HG02973 (cell line): ENCODE data around the gene TCEAL1.
"Not testable (repeated sequence)": the region's sequence is repeated elsewhere in the genome, so short reads cannot be mapped to it uniquely, and the experiment has no call there.

Source experiments
- ATAC-seq: cut with Tn5 transposase; IDR thresholded peaks from one replicate; pipeline ENCODE4 v1.9.1; 2021; ENCODE audit warnings: moderate library complexity; ENCODE audit not compliant: unreplicated experiment

TCEAL1 gene

DNA sequence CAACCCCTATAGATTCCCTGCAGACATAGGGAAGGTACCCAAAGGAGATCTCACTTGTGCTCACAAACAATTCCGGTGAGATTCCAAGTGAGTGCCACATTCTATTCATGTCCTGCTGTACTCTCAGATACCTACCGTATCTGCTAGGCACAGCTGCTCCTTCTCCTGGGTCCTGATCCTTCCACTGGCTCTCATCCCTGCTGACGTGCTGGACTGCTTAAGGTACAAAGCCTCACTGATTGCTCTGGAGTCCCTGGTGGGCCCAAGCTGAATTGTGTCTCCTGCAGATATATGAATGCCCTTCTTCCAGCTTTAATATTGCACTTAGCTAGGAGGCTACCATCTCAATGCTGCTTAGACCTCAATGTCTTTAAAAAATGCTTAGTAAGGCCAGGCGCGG is 2.4 kb downstream of the TCEAL1 start:
- ATAC-seq, result no peak

DNA sequence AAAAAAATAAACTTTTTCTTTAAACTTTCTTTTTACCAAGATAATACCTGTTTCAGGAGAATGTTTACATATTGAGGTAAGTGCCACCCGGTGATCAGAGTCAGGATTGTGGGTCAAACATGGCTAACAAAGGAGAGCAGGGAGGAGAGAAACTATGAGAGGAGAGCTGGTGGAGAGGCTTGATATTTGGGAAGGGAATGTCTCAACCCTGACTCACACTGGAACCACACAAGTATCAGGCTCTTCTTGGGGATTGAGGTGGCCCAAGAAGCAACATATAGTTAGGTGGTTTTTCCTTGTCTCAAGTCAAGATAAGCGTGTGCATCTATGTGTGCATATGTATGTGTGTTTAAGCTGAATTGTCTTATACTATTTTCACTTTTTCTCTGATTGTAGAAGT is 6.7 kb downstream of the TCEAL1 start:
- ATAC-seq, result no peak

DNA sequence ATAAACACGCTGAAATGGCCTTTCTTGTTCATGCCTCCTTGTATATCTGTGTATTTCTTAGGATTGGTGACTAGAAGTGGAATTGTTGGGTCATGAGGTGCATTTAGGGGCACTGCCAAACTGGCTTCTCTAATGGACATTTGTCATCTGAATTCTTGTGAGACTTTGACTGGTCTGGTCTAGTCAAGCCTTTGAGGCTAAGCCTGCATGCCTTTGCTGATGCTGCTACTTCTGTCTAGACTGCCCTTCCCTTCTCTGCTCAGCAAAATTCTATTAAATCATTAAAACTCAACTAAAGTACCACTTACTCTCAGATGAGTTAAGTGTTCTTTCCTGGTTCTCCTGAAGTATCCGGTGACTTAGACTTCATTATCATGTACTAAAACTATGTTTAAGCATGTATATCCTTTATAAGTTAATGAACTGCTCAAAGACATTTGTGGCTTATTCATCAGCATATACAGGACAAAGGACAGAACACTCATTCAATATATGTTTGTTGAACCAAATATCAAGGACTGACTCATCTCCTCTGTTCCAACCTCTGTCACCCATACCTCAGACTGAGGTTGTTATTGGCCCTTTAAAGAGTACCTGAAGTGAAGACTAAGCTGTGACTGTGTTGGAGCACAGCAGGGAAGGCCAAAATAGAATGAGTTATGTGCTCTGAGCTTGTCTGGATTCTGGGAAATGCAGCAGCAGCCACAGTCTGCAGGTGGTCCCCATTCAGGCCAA is 9.0 kb downstream of the TCEAL1 start:
- ATAC-seq, result no peak

DNA sequence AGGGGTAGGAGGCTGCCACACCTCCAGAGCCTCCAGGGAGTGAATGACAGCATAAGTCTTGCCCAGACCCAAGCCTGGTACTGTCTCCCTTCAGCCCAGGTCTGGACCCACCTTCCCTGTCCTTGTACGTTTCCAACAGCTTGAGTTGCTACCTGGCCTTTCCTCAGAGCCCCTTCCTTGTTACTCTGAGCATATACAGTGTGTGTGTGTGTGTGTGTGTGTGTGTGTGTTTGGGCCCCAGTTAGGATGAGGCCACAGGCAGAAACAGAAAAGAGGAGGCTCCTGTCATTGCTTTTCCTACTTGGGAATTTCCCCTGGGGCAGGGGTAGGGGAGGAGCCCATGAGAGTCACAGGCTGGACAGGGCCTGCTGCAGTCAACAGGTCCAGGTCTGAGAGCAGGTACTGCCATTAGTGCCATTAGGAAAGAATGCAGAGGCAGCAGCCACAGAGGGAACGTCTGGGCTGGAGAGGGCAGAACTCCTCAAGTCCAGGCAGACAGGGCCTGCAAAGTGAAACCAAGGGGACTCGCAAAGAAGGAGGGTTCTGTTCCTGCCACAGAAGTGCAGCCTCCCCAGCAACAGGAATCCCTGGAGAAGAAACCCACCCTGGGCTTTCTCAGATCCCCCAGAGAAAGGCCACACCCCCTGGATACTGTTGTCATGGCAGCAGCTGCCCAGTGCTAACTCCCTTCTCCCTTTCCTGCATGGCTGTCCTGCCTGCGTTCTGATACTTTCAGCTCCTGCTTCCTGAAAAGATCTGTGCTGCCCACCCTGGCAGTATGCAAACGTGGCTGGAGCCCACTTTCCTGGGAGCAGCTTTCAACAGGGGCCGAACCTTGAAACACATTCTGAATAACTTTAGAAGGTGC is 9.9 kb downstream of the TCEAL1 start:
- not testable (repeated sequence) for ATAC-seq

DNA sequence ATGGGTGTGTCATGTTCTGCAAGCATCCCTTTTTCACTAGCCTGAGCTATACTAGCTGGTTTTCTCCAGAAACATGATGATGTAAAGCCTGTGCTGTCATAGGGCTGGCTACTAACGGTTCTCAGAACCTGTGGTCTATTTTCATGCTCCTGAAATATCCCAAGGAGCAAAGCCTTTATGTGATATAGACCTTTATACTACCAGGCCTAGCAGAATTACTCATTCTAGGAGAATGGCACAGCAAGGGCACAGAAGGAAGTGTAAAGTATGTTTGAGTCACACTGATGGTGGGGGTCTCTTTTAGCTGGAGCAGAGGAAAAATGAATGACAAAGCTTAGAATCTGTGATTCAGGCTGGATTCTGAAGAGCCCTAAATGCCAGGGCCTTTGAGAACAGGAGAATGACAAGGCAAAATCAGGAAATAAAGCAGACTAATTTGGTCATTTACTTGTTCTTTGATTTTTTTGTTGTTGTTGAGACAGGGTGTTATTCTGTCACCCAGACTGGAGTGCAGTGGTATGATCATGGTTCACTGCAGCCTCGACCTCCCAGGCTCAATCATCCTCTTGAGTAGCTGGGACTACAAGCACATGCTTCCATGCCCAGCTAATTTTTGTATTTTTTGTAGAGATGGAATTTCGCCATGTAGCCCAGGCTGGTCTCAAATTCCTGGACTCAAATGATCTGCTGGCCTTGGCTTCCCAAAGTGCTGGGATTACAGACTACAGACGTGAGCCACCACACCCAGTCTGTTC is 11.8 kb downstream of the TCEAL1 start:
- ATAC-seq, result no peak

DNA sequence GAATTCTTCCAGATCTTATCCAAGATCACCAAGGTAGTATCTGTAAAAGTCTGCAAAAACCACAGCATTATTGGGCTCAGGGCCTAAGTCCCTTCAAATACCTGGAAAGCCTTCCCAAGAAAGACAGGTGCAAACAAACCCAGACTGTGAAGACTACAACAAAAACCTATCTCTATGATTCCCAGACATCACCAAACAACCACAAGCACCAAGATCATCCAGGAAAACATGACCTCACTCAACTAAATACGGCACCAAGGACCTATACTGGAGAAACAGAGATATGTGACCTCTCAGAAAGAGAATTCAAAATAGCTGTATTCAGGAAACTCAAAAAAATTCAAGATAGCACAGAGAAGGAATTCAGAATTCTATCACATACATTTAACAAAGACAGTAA is 15.3 kb downstream of the TCEAL1 start:
- no peak for ATAC-seq

DNA sequence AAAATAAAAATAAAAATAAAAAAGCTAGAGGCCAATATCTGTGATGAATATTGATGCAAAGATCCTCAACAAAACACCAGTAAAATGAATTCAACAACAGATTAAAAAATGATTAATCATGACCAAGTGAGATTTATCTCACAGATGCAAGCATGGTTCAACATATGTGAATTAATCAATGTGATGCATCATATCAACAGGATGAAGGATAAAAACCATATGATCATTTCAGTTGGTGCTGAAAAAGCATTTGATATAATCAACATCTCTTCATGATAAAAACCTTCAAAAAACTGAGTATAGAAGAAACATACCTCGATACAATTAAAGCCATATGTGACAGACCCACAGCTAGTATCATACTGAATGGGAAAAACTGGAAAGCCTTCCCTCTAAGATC is 18.9 kb downstream of the TCEAL1 start:
- ATAC-seq, result no peak

DNA sequence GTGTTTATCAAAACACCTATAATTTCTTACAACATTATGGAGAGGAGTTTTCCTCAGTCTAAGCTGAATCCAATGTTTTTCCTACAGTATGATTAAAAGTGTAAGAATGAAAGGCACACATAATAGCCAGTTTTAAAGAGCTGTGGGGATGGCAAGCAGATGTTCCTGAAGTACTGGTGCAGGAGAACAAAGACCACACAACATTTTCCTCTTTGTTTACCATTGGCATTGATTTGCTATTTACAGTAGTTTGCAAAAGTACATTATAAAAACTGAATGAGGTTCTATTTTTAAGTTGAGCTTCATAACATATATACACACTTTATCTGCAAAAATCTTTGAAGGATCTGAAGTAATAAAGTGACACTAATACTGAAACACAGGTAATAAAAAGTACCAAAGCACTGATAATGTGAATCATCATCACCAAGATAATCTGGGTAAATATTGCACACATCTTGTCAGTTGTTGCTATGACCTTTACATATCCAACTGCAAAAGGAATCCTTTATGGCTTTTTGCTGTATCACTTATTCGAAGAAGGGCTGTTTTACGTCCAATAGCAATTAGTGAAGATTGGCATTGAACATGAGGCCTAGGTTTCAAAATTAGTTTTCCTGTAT is 22.5 kb downstream of the TCEAL1 start:
- no peak for ATAC-seq

DNA sequence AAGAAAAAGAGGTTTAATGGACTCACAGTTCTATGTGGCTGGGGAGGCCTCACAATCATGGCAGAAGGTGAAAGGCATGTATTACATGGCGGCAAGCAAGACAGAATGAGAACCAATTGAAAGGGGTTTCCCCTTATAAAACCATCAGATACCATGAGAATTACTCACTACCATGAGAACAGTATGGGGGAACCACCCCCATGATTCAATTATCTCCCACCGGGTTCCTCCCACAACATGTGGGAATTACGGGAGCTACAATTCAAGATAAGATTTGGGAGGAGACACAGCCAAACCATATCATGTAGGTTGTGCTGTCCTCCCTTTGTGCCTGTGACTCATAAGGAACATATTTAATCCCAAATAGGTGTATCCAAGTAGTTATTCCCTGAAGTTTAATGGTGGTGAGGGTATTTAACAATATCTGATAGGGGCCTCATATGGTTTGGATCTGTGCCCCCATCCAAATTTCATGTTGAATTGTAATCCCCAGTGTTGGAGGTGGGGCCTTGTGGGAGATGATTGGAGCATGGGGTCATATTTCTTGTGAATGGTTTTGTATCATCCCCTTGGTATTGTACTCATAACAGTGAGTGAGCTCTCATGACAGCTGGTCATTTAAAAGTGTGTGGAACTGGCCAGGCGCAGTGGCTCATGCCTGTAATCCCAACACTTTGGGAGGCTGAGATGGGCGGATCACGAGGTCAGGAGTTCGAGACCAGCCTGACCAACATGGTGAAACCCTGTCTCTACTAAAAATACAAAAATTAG is 26.6 kb downstream of the TCEAL1 start:
- not testable (repeated sequence) for ATAC-seq

DNA sequence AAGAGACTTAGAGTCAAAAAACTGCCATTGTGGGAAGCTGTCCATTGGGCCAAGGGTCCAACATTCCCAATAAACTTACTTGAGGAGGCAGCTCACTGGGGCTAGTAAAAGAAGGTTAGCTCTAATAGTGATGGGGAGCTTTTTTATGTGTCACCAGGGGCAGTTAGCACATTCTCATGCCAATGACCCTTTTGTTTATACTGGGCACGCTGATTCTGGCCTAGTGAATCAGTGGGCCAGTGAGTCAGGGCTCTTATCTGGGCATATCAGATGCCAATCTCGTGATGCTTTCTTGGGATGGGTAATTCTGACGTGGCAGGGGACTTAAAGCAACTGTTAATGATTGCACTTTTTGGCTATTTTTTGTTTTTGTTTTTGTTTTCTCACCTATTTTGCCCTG is 27.8 kb downstream of the TCEAL1 start:
- no peak for ATAC-seq

DNA sequence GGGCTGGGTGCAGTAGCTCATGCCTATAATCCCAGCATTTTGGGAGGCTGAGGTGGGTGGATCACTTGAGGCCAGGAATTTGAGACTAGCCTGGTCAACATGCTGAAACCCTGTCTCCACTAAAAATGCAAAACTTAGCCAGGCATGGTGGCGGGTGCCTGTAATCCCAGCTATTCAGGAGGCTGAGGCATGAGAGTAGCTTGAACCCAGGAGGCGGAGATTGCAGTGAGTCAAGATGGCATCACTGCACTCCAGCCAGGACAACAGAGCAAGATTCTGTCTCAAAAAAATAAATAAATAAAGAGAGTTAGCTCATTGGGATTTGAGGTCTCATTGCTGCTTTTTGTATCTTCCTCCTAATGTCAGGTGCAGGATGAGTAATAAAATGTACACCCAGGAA is 28.3 kb downstream of the TCEAL1 start:
- not testable (repeated sequence) for ATAC-seq

DNA sequence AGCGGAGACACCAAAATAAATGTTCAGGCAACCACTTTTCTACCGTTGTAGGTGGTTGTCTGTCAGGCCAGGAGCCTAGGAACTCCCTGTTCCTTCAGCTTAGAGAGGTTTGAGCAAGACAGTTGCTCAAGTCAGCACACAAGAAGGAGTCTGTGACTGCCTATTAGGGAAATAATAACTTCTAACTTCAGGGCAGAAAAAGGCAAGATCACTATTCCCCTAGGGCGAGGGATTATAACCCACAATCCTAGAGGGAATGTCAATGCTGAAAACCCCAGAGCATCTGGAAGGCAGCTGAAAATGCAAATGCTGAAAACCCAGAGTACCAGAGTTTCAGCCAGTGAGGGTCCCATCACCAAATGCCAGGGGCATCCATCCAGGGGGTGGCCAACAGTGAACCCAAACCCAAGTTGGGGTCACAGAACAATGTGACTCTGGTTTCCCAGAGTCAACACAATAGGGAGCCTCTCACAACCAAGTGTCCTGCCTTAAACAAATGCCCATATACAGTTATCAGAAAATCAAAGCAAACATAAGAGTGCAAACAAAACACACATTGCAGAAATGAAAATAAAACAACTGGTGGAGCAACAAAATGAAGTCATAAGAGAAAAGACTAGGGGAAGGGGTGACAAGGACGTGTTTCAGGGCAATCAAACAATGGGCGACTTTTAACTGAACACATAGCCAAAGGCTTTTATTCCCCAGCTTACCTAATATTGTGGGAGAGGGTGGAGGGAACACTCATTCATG is 30.1 kb downstream of the TCEAL1 start:
- ATAC-seq, result no peak

DNA sequence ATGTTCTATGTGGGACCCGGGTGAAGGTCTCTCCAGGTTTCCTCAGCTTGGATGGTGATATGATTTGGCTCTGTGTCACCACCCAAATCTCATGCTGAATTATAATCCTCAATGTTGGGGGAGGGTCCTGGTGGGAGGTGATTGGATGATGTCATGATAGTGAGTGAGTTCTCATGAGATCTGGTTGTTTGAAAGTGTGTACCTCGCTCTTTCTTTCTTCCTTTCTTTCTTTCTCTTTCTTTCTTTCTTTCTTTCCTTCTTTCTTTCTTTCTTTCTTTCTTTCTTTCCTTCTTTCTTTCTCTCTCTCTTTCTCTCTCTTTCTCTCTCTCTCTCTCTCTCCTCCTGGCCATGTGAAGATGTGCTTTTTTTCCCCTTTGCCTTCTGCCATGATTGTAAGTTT is 30.7 kb downstream of the TCEAL1 start:
- not testable (repeated sequence) for ATAC-seq

DNA sequence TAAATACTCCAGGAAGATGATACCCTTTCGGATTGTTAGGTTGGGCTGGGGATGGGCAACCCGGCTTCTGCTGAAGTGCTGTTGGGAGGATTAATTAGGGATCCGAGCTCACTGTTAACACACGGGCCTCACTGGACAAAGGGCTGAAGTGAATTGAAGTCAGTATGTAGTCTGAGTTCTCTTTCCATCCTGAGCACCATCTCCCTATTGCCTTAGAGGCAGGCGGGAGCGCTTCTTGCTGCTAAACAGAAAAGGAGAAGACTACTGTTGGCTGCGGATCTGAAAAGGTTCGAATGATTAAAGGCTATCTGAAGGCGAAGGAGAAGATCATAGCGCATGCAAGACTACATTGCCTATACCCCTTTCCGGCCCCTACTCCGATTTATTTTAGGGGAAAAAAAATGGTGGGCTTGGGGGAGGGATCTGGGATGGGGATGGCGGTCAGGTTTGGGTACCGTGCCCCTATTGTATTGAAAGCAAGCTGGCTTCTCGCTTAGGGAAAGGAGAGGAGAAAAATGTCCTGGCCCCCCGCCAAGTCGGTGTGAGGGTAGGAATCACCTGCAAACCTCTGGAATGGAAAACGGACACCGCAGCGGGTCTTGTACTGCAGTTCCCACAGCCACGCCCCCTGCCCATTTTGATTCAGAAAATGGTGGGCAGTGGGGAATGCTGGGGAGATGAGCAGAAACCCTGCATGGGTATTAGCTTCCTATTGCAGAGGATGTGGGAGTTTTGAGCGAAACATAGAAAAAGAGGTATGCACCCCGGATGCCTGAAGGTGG is 35.4 kb downstream of the TCEAL1 start:
- ATAC-seq, result no peak

DNA sequence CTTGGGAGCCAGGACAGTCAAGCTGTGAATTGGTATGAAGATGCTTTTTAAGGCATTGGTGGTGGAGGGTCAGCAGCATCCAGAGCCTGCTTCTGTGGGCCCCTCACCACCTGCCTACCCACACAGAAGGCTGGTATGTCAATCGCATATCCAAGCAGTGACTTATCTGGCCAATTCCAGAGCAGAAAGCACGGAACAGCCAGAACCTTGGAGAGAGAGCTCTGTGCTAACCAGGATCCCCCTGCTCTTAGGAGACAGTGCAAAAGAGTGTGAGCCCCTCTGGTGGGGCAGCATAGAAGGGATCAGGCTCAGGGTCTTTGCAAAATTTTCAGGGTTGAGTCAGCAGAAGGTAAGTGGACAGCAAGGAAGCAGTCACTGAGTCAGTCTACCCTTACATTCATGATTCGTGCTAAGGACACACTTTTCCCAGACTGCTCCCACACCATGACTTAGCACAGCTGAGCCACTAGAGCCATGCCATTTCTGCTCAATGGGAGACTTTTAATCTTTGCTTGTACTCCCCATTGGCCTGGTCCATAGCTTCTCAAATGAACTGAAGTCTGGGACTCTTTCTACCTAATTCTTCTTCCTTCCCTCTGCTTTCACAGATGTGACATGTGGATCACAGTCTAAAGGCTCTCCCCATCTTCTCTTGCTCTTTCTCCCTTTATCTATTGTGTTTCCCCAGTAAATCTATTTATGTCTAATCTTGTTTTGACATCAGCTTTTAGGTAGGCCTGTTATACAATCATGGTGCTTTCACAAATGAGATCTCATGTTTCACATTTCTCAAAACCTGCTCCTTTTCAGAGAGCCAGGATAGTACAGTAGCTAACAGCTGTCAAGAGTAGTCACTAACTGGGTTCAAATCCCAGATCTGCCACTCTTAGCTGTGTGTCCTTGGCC is 37.7 kb downstream of the TCEAL1 start:
- no peak for ATAC-seq

DNA sequence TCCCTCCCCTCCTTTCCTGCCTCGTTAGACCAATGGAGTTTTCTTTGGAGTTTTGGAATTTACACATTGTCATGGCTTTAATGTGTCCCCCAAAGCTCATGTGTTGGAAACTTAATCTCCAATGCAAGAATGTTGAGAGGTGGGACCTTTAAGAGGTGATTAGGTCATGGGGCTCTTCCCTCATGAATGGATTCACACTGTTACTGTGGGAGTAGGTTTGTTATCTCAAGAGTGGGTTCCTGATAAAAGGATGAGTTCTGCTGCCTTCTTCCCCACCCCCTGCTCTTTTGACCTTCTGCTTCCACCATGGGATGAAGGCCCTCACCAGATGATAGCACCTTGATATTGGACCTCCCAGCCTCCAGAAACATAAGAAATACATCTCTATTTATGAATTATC is 41.0 kb downstream of the TCEAL1 start:
- ATAC-seq, result no peak

DNA sequence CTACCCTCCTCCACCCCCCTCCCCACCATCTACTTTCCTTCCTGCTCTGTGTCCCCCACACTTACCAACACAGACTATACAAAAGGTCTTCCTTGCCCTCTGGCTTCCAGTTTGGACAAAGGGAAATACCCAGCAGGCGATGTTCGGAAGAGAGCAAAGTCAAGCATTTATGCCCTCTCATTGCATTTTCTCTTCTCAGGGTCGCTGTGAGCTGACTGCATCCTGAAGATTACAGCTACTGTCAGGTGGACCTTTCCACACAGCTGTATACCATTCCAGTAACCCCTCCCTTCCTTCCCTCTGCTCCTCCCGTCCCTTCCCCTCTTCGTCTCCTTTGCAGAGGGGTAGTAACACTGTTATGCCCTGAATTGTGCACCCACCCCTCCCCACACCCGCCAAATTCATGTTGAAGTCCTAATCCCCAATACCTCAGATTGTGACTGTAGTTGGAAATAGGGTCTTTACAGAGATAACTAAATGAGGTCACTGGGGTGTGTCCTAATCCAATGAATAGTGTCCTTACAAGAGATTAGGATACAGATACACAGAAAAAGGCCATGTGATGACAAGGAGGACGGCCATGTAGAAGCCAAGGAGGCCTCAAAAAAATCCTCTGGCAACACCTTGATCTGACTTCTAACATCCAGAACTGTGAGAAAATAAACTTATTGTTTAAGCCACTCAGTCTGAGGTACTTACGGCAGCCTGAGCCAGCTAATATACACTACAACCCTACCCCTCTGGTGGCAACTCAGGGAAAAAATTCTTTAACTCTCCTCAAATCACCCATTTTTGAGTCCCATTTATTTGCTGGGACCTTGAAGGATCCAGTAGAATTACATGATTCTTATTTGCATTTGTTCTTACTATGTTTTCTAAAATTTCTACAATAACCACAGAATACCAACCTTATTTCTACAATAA is 46.0 kb downstream of the TCEAL1 start:
- no peak for ATAC-seq
